Measurements from ENCODE around the gene ROR1.

GRCh38 chr1:64073705-64074104, 299.9 kb downstream of the ROR1 start:
- TF ChIP-seq, protein P1, sequence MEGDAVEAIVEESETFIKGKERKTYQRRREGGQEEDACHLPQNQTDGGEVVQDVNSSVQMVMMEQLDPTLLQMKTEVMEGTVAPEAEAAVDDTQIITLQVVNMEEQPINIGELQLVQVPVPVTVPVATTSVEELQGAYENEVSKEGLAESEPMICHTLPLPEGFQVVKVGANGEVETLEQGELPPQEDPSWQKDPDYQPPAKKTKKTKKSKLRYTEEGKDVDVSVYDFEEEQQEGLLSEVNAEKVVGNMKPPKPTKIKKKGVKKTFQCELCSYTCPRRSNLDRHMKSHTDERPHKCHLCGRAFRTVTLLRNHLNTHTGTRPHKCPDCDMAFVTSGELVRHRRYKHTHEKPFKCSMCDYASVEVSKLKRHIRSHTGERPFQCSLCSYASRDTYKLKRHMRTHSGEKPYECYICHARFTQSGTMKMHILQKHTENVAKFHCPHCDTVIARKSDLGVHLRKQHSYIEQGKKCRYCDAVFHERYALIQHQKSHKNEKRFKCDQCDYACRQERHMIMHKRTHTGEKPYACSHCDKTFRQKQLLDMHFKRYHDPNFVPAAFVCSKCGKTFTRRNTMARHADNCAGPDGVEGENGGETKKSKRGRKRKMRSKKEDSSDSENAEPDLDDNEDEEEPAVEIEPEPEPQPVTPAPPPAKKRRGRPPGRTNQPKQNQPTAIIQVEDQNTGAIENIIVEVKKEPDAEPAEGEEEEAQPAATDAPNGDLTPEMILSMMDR (conservative IDR thresholded peaks at IDR 0.05), result no peak
- no peak for TF ChIP-seq EZH2 (IDR thresholded peaks at IDR 0.05; ENCODE audit: low read depth)
